ENCODE measurements around the gene AP2A2.
"Not testable (repeated sequence)": the region's sequence is repeated elsewhere in the genome, so short reads cannot be mapped to it uniquely, and the experiment has no call there.

AP2A2 gene

DNA sequence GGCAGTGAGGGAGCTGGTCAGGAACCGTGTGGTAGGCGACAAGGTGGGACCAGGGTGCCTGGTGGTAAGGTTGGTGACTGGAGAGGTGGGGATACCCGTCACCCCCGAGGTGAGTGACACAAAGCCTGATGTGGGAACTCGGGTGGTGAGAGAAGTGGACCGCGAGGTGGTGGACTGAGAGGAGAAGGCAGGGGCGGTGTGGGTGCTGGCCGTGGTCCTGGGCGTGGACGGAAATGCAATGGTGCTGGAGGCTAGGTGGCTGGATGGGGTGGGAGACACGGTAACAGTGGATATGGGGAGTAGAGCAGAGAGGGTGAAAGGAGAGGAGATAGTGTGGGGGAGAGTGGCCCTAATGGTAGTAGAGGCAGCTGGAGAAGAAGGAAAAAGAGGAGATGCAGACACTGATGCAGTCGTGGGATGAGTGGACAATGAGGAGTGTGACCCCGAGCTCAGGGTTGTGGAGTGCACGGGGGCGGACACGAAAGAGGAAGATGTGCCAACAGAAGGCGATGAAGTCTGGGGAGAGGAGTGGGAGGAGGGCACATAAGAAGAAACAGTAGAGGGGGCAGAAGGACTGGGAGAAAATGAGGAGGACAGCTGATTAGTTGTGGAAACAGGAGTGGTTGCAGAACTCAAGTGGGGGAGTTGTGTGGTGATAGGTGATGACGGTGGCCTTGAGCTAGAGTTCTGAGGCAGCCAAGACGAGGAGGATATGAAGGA is 90.3 kb downstream of the AP2A2 start:
- no peak overlapping the region for H3K27ac ChIP-seq (ENCODE audit: poor library complexity, severe bottlenecking)
- TF ChIP-seq, protein P1, sequence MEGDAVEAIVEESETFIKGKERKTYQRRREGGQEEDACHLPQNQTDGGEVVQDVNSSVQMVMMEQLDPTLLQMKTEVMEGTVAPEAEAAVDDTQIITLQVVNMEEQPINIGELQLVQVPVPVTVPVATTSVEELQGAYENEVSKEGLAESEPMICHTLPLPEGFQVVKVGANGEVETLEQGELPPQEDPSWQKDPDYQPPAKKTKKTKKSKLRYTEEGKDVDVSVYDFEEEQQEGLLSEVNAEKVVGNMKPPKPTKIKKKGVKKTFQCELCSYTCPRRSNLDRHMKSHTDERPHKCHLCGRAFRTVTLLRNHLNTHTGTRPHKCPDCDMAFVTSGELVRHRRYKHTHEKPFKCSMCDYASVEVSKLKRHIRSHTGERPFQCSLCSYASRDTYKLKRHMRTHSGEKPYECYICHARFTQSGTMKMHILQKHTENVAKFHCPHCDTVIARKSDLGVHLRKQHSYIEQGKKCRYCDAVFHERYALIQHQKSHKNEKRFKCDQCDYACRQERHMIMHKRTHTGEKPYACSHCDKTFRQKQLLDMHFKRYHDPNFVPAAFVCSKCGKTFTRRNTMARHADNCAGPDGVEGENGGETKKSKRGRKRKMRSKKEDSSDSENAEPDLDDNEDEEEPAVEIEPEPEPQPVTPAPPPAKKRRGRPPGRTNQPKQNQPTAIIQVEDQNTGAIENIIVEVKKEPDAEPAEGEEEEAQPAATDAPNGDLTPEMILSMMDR (IDR thresholded peaks at IDR 0.05; ENCODE audit: poor library complexity, severe bottlenecking) = no peak
- H3K9me3 ChIP-seq (ENCODE audit: severe bottlenecking) = no peaks in the 10 kb centered on the region
- H3K4me3 ChIP-seq (ENCODE audit: severe bottlenecking) = no peak overlapping the region
- no peaks in the 10 kb centered on the region for H3K4me1 ChIP-seq (ENCODE audit: insufficient read depth, poor library complexity, severe bottlenecking)
- H3K27me3 ChIP-seq (ENCODE audit: insufficient read depth, poor library complexity, severe bottlenecking) = no peaks in the 10 kb centered on the region
- DNase-seq (ENCODE audit: low spot score) (no peak), ATAC-seq (ENCODE audit: low read depth) (no peak)
- peaks cover 9% of the 10 kb centered on the region; the same call in 1 of the 2 replicates for H3K36me3 ChIP-seq (ENCODE audit: low read depth)

DNA sequence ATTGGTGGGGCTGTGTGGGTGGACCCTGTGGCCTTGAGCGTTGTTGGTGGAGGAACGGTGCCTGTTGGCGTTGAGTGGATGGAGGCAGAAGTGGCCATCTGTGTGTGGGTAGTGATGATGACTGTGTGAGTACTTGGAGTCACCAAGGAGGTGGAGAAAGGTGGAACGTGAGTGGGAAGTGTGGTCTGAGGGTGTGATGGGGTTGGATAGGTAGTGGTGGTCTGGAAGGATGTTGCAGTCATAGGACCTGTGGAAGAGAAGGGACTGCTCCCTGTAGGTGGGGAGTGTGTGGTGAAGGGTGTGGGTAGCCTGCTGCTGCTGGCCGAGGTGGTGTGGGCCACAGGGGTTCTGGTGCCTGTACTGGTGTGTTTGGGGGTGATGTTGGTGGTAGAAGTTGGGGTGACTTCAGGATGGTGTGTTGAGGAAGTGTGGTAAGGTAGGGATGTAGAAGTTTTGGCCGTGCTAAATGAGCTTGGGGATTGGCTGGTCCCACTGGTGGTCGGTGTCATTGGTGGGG is 91.0 kb downstream of the AP2A2 start:
- H3K4me3 ChIP-seq (ENCODE audit: severe bottlenecking); H3K27ac ChIP-seq (ENCODE audit: poor library complexity, severe bottlenecking); H3K4me1 ChIP-seq (ENCODE audit: insufficient read depth, poor library complexity, severe bottlenecking); H3K27me3 ChIP-seq (ENCODE audit: insufficient read depth, poor library complexity, severe bottlenecking); H3K9me3 ChIP-seq (ENCODE audit: severe bottlenecking); H3K36me3 ChIP-seq (ENCODE audit: low read depth); DNase-seq (ENCODE audit: low spot score); ATAC-seq (ENCODE audit: low read depth): not testable (repeated sequence)

DNA sequence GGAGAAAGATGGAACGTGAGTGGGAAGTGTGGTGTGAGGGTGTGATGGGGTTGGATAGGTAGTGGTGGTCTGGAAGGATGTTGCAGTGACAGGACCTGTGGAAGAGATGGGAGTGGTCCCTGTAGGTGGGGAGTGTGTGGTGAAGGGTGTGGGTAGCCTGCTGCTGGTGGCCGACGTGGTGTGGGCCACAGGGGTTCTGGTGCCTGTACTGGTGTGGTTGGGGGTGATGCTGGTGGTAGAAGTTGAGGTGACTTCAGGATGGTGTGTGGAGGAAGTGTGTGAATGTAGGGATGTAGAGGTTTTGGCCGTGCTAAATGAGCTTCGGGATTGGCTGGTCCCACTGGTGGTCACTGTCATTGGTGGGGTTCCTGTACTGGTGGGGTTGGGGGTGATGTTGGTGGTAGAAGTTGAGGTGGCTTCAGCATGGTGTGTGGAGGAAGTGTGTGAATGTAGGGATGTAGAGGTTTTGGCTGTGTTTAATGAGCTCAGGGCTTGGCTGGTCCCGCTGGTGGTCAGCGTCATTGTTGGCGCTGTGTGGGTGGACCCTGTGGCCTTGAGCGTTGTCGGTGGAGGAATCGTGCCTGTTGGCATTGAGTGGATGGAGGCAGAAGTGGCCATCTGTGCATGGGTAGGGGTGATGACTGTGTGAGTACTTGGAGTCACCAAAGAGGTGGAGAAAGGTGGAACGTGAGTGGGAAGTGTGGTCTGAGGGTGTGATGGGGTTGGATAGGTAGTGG is 91.8 kb downstream of the AP2A2 start:
- Histone ChIP-seq H3K4me3 (ENCODE audit: severe bottlenecking) (no peak overlapping the region), H3K27ac (ENCODE audit: poor library complexity, severe bottlenecking) (no peak overlapping the region), H3K36me3 (ENCODE audit: low read depth) (no peaks in the 10 kb centered on the region), H3K4me1 (ENCODE audit: insufficient read depth, poor library complexity, severe bottlenecking) (no peaks in the 10 kb centered on the region), H3K27me3 (ENCODE audit: insufficient read depth, poor library complexity, severe bottlenecking) (no peaks in the 10 kb centered on the region), H3K9me3 (ENCODE audit: severe bottlenecking) (no peaks in the 10 kb centered on the region)
- peak; percentile 89 for DNase-seq (ENCODE audit: low spot score)
- ATAC-seq (ENCODE audit: low read depth) = peak; percentile 11; the same call in 1 of the 3 replicates
- TF ChIP-seq, protein P1 (IDR thresholded peaks at IDR 0.05; ENCODE audit: poor library complexity, severe bottlenecking) = no peak

DNA sequence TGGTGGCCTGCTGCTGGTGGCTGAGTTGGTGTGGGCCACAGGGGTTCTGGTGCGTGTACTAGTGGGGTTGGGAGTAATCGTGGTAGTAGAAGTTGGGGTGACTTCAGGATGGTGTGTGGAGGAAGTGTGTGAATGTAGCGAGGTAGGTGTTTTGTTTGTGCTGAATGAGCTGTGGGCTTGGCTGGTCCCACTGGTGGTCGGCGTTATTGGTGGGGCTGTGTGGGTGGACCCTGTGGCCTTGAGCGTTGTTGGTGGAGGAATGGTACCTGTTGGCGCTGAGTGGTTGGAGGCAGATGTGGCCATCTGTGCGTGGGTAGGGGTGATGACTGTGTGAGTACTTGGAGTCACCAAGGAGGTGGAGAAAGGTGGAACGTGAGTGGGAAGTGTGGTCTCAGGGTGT is 92.4 kb downstream of the AP2A2 start:
- DNase-seq (ENCODE audit: low spot score) (no peak), ATAC-seq (ENCODE audit: low read depth) (no peak)
- Histone ChIP-seq H3K36me3 (ENCODE audit: low read depth) (no peaks in the 10 kb centered on the region), H3K27ac (ENCODE audit: poor library complexity, severe bottlenecking) (no peak overlapping the region), H3K4me3 (ENCODE audit: severe bottlenecking) (no peak overlapping the region), H3K9me3 (ENCODE audit: severe bottlenecking) (no peaks in the 10 kb centered on the region), H3K4me1 (ENCODE audit: insufficient read depth, poor library complexity, severe bottlenecking) (no peaks in the 10 kb centered on the region), H3K27me3 (ENCODE audit: insufficient read depth, poor library complexity, severe bottlenecking) (no peaks in the 10 kb centered on the region)
- TF ChIP-seq, protein P1 (IDR thresholded peaks at IDR 0.05; ENCODE audit: poor library complexity, severe bottlenecking) = no peak

DNA sequence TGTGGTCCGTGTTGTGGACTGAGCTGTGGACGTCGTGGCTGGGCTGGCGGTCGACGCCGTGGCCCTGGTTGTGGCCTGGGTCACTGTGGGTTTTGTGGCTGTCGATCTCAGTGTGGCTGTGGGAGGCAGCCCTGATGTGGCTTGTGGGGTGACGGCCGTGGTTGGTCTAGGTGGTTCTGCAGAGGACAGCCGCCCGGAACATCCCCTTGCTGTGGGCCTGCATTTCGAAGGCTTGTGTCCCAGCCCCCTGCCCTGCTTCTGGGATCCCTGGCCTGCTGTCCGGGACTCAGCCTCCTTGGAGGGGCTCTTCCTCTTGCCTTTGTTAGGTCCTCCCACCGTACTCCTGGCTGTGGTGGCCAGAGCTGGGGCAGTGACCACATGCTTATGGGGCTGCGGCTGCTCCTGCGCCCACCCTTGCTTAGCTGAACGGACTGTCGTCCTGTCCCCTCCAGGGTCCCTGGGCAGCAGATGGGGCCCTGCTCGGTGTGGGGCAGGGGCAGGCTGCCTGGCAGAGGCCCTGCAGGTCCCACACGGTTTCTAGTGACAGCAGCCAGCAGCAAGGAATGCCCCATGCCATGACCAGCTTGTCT is 93.7 kb downstream of the AP2A2 start:
- no peaks in the 10 kb centered on the region for H3K9me3 ChIP-seq (ENCODE audit: severe bottlenecking)
- H3K4me3 ChIP-seq (ENCODE audit: severe bottlenecking) = no peak overlapping the region
- no peaks in the 10 kb centered on the region for H3K36me3 ChIP-seq (ENCODE audit: low read depth)
- no peak for DNase-seq (ENCODE audit: low spot score)
- H3K27me3 ChIP-seq (ENCODE audit: insufficient read depth, poor library complexity, severe bottlenecking) = no peaks in the 10 kb centered on the region
- ATAC-seq (ENCODE audit: low read depth) = no peak
- TF ChIP-seq, protein P1 (IDR thresholded peaks at IDR 0.05; ENCODE audit: poor library complexity, severe bottlenecking) = no peak
- no peaks in the 10 kb centered on the region for H3K4me1 ChIP-seq (ENCODE audit: insufficient read depth, poor library complexity, severe bottlenecking)
- no peak overlapping the region for H3K27ac ChIP-seq (ENCODE audit: poor library complexity, severe bottlenecking)
